Heart left ventricle (tissue), 16 donors: ENCODE measurements around the gene CIRBP. TPM values are rescaled to one million over a fixed set of nuclear protein-coding genes. Genes with fewer than 3 reads are reported as not detected.

Experiments
- ATAC-seq, 4 donors: fragments of 200-7000 bp; cut with Tn5 transposase; one replicate each; pipeline ENCODE4 v1.9.1; 2020 to 2022; ENCODE audit warnings: moderate library complexity in 4 of 4, mild to moderate bottlenecking in 3 of 4, moderate number of reproducible peaks in 1 of 4
- DNase-seq, 5 donors: peaks; one replicate each; pipeline ENCODE4 v3.0.0-alpha.2; 2020
- H3K27ac ChIP-seq, 12 donors: fragments of 200-600 bp; sonication (generic) in 4 of 12; one replicate each; pipeline versions ENCODE4 v1.5.0 to v1.8.0; 2016 to 2022; ENCODE audit warnings: mild to moderate bottlenecking in 2 of 12
- H3K27me3 ChIP-seq, 9 donors: fragments of 200-600 bp; sonication (generic) in 2 of 9; one replicate each; pipeline versions ENCODE4 v1.5.1 to v1.8.0; 2016 to 2022; ENCODE audit warnings: mild to moderate bottlenecking in 3 of 9
- H3K36me3 ChIP-seq, 9 donors: fragments of 200-600 bp; sonication (generic) in 2 of 9; one replicate each; pipeline versions ENCODE4 v1.5.0 to v1.8.0; 2018 to 2022; ENCODE audit warnings: mild to moderate bottlenecking in 2 of 9
- H3K4me1 ChIP-seq, 12 donors: fragments of 200-600 bp; sonication (generic) in 4 of 12; one replicate each; pipeline versions ENCODE4 v1.5.0 to v1.8.0; 2016 to 2022; ENCODE audit warnings: mild to moderate bottlenecking in 3 of 12
- H3K4me3 ChIP-seq, 12 donors: fragments of 200-600 bp; sonication (generic) in 4 of 12; one replicate each; pipeline versions ENCODE4 v1.5.0 to v1.8.0; 2017 to 2022; ENCODE audit warnings: mild to moderate bottlenecking in 9 of 12, moderate library complexity in 4 of 12
- H3K9me3 ChIP-seq, 12 donors: fragments of 200-600 bp; sonication (generic) in 4 of 12; one replicate each; pipeline versions ENCODE4 v1.5.0 to v1.8.0; 2016 to 2022; ENCODE audit warnings: mild to moderate bottlenecking in 1 of 12
- CTCF ChIP-seq, 12 donors: fragments of 200-600 bp; sonication (generic) in 4 of 12; IDR thresholded peaks; one replicate each; pipeline versions ENCODE4 v1.5.0 to v1.8.0; 2018 to 2022; ENCODE audit warnings: antibody characterized with exemption in 12 of 12, mild to moderate bottlenecking in 5 of 12
- POLR2A ChIP-seq, 2 donors: fragments of 450-650 bp; IDR thresholded peaks; one replicate each; pipeline ENCODE4 v1.6.1; 2017; ENCODE audit warnings: antibody characterized with exemption in 2 of 2, mild to moderate bottlenecking in 2 of 2, moderate library complexity in 2 of 2
- WGBS, 4 donors: extraction: QIAGEN DNeasy Blood & Tissue Kit in 2 of 4; methylation state at CpG; one replicate each; pipeline versions ENCODE4 v1.1.5 to v1.1.7; 2013 to 2018; 5-methylcytosine and 5-hydroxymethylcytosine counted together
- intact Hi-C, 10 donors: fragments of 100-400 bp; cut with DNase I; formaldehyde crosslinking; loops; one replicate each; pipeline versions ENCODE4 v1.11.1 to v1.14.2; 2022
- polyA plus RNA-seq, 2 donors: library from polyadenylated mRNA; stranded (reverse); fragments of 200-250 nt; gene quantifications; one replicate each; pipeline ENCODE4 v1.2.3, GENCODE V29; 2013
- total RNA-seq, 9 donors: library from RNA; depleted of rRNA in 2 of 9; stranded (reverse); fragments of >200 nt in 2 of 9; fragmentation: NEBNext Ultra II Directional in 3 of 9; extraction: Animal tissue kit (Norgen Biotek cat#: 25700) in 3 of 9; gene quantifications; one replicate each; pipeline versions ENCODE4 v1.1.0 to v1.2.4, GENCODE V29; 2016 to 2023
- donor health status: ischemic (EF 13 %, LVEDD 7.1; RV severe dilation, severe dysfunction).
- donor health status: healthy with polysubstance abuse.
- donor health status: DM: no; HTN: yes; CAD: no.
- donor health status: DM: no; HTN: no; CAD: no.
- donor health status: ischemic (EF 25% LVEDD 6.9; RV normal size, moderate dysfunction).
- donor health status: ischemic (EF 25% LVEDD 5.7; RV mildly dilated, moderate dysfunction).
- donor health status: healthy.
- donor health status: DM: yes; HTN: yes; CAD: no.
- donor health status: ischemic (EF 35%, LVEDD 5.7; RV mildly dilated, moderate dysfunction).
- donor health status: nonischemic (EF 11% LVEDD 7.7; RV severe dilation, severe dysfunction).
- donor health status: DM: yes; HTN: yes; CAD: no.
- donor health status: PGD.
- donor health status: ischemic (EF 29% LVEDD 5.4; RV normal size, mild dysfunction).
- donor health status: nonischemic (EF 23%, LVEDD 6.1; RV moderate dilation, normal function).

CIRBP gene
- total and polyA plus RNA-seq, 11 donors: 149 to 425 (median 269) TPM

GRCh38 chr19:1280636-1281568 lies 11.8 kb downstream of the CIRBP start:
- Histone ChIP-seq H3K27me3 (peaks cover 6 to 29% (median 19%) of the 10 kb centered on the region in 9 donors), H3K4me3 (no peak overlapping the region), H3K36me3 (peaks cover 0 to 32% (median 12%) of the 10 kb centered on the region in 9 donors), H3K4me1 (peaks cover 0 to 20% (median 11%) of the 10 kb centered on the region in 12 donors), H3K27ac (no peak overlapping the region), H3K9me3 (no peaks in the 10 kb centered on the region)
- intact Hi-C loops: loop anchor here in 4 of 10 donors (5.0 to 10.0 kb wide), 5 partner anchors 74 to 244 kb away; partner anchors contain the start of genes PLK5 (in 2 of the 4) and GAMT (in 1 of the 4)
- DNase-seq (no peak), ATAC-seq (no peak)
- WGBS, 4 donors: 86 to 88% (median 87%) methylated on average over 24 to 53 of the region's 53 CpGs
- TF ChIP-seq POLR2A (IDR thresholded peaks at IDR 0.05): no peak
- no peak for TF ChIP-seq CTCF (IDR thresholded peaks at IDR 0.05)

DNA sequence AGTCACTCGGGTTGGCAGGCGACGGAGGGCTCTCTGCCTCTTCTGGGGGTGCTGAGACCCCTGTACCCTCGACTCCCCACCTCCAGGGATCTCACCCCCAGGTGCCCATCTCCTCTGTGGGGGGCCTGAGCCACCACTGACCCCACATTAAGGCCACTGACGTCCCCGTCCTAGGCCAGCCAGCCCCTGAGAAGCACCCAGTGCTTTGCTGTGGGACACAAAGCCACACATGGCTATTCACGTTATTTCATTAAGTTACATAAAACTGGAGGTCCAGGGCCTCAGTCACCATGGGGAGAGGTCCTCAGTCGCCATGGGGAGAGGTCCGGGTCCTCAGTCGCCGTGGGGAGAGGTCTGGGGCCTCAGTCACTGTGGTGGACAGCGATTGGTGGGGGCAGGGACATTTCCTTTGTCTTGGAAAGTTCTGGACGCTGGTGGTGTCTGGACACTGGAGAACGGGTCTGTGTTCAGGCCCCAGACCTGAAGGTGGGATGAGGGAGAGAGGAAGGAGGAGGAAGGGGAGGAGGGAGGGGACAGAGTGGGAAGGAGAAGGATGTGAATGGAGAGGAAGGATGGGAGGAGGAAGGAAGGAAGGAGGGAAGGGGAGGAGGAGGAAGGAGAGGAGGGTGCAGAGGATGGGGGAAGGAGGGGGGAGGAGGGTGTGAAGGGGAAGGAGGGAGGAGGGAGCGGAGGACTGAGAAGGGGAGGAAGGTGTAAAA lies 12.6 kb downstream of the CIRBP start:
- Histone ChIP-seq H3K4me3 (no peak overlapping the region), H3K27ac (no peak overlapping the region), H3K36me3 (peaks cover 0 to 32% (median 12%) of the 10 kb centered on the region in 9 donors), H3K27me3 (peaks cover 12 to 36% (median 26%) of the 10 kb centered on the region in 9 donors), H3K9me3 (no peaks in the 10 kb centered on the region), H3K4me1 (peaks cover 0 to 19% (median 5%) of the 10 kb centered on the region in 12 donors)
- TF ChIP-seq CTCF (IDR thresholded peaks at IDR 0.05) (no peak), POLR2A (IDR thresholded peaks at IDR 0.05) (no peak)
- DNase-seq (no peak), ATAC-seq (no peak)
- WGBS, 4 donors: 63 to 73% (median 66%) methylated on average over 11 to 15 of the region's 15 CpGs
- intact Hi-C loops: loop anchor here in 4 of 10 donors (5.0 to 10.0 kb wide), 5 partner anchors 73 to 243 kb away; partner anchors contain the start of genes PLK5 (in 2 of the 4) and GAMT (in 1 of the 4)

GRCh38 chr19:1282588-1283206 lies 13.6 kb downstream of the CIRBP start:
- Histone ChIP-seq H3K4me1 (peaks cover 0 to 28% (median 3%) of the 10 kb centered on the region in 12 donors), H3K27ac (no peak overlapping the region), H3K36me3 (peaks cover 0 to 24% (median 10%) of the 10 kb centered on the region in 9 donors), H3K4me3 (no peak overlapping the region), H3K9me3 (no peaks in the 10 kb centered on the region), H3K27me3 (peaks cover 20 to 45% (median 36%) of the 10 kb centered on the region in 9 donors)
- TF ChIP-seq POLR2A (IDR thresholded peaks at IDR 0.05) (no peak), CTCF (IDR thresholded peaks at IDR 0.05) (no peak)
- intact Hi-C loops: loop anchor here in 4 of 10 donors (5.0 to 10.0 kb wide), 5 partner anchors 72 to 242 kb away; partner anchors contain the start of genes PLK5 (in 2 of the 4) and GAMT (in 1 of the 4)
- ATAC-seq: no peak
- WGBS, 4 donors: 76 to 86% (median 82%) methylated on average over 13 to 18 of the region's 18 CpGs
- no peak for DNase-seq
